Eye (tissue), 1 donor: ENCODE data around the gene CDC40.
"Not testable (repeated sequence)": the region's sequence is repeated elsewhere in the genome, so short reads cannot be mapped to it uniquely, and the experiment has no call there.

ENCODE experiments used
- DNase-seq: peaks from one replicate; pipeline ENCODE4 v3.0.0-alpha.2; 2015

CDC40 gene

GRCh38 chr6:110271732-110272022, 91.5 kb downstream of the CDC40 start:
- DNase-seq: no peak

- DNase-seq: not testable (repeated sequence)
Measured at GRCh38 chr6:110272781-110273180, 92.6 kb downstream of the CDC40 start.

DNA sequence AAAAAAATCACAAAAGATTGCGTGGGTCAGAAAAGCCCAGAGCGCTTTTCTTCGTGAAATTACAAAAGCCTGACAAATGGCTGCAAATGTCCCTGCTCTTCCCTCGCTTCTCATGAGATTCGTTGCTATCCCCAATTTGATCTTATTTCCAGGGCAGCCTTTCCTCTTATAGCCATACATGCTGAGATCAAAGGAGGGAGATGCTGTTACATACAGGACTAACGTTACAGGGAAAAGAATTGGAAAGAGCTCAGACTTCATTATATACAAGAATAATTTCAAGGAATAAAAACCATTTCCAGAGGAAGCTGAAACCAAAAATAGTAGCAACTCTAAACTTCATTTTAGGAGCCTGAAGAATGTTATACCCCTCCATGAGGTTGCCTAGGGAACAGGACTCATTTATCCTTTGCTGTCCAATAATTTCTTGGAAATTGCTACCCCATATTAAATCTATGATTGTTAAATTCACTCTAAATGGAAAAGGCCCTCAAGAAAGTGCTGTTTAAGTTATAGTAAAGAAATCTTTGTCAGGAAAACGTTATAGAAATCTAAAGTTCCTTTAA, 97.0 kb downstream of the CDC40 start:
- no peak for DNase-seq
